Stimulated activated naive B cell treated with anti-CD40 and anti-IgM and Interleukin-4, amounts not matched to agents 10 μg/mL and 1 μg/mL and 100 μg/mL, for 72 hours (primary cell): ENCODE results near the gene OR4F15.
"Not testable (repeated sequence)": the region's sequence is repeated elsewhere in the genome, so short reads cannot be mapped to it uniquely, and the experiment has no call there.

Source experiments
- ATAC-seq, 2 donors: fragments of 150-1000 bp; cut with Tn5 transposase; replicated peaks; 2 replicates each; pipeline ENCODE4 v1.10.0; 2021; ENCODE audit warnings: moderate library complexity in 1 of 2
- DNase-seq: peaks from one replicate; pipeline ENCODE4 v3.0.0; 2021
- H3K27ac Mint-ChIP-seq: one replicate; pipeline ENCODE4 v1.8.0; 2022; ENCODE audit warnings: mild to moderate bottlenecking, mixed read lengths
- H3K27me3 Mint-ChIP-seq, 2 donors: one replicate each; pipeline ENCODE4 v1.8.0; 2022; ENCODE audit warnings: mixed read lengths in 2 of 2
- H3K36me3 Mint-ChIP-seq, 2 donors: one replicate each; pipeline ENCODE4 v1.8.0; 2022; ENCODE audit warnings: mixed read lengths in 2 of 2, mild to moderate bottlenecking in 1 of 2
- H3K4me1 Mint-ChIP-seq, 2 donors: one replicate each; pipeline ENCODE4 v1.8.0; 2022; ENCODE audit warnings: mixed read lengths in 2 of 2, mild to moderate bottlenecking in 1 of 2
- H3K4me3 Mint-ChIP-seq, 2 donors: one replicate each; pipeline ENCODE4 v1.8.0; 2022; ENCODE audit warnings: mild to moderate bottlenecking in 2 of 2, mixed read lengths in 2 of 2, moderate library complexity in 1 of 2
- H3K9me3 Mint-ChIP-seq, 2 donors: one replicate each; pipeline ENCODE4 v1.8.0; 2022; ENCODE audit warnings: mixed read lengths in 2 of 2, mild to moderate bottlenecking in 1 of 2

Gene OR4F15

DNA sequence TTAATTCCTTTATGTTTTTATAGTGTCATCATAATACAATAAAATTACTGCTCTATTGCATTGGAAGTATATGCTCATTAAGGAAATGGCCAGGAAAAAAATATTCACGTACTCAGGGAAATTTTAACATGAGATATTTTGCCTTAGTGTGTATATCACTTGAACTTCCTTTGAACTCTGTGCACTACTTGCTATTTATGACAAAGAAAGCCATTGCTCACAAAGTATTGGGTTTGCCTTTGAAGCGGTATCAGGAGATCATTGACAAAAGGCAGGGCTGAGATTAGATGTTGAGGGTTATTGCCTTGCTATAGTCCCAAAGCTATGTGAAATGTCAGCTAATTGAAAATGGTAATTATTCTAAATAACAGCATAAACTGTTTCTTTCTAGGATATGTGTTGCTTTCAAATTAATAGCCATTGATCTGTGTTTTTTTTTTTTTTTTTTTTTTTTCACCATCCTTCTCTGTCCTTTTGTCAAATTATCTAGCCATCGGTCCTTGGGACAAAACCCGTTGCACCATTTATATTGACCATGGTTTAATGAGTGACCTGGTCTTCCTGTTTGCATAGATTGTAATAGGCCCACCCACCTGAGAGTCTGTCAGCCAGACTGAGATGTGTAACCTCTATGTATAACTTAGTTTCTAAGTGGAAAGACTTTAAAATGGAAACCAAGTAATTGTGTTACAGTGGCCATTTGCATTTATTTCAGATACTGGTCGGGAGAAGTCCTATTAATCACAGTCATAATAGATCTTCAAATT, 23.3 kb upstream of the OR4F15 start:
- H3K27me3 Mint-ChIP-seq: peaks cover 4 to 12% of the 10 kb centered on the region in 2 donors
- H3K4me3 Mint-ChIP-seq, ATAC-seq, H3K9me3 Mint-ChIP-seq, H3K27ac Mint-ChIP-seq, H3K4me1 Mint-ChIP-seq, DNase-seq, H3K36me3 Mint-ChIP-seq: not testable (repeated sequence)

DNA sequence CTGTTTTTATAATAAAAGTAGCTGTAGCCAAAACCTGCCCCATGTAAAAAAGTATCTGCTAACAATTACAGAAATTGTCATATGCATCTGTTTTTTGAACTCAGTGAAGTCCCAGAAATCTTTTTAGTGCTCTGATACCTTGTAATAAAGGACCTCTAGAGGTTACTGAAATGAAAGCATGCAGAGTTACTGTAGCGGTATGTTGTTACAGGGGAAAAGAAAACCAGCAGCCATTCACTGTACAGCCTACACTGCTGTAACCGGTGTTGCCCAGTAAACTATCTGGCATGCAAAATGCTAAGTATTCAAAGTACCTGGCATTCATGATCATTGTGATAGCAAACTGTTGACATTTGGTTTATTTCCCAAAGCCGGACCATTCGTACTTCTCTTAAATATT, 21.3 kb upstream of the OR4F15 start:
- H3K4me3 Mint-ChIP-seq, H3K27me3 Mint-ChIP-seq, DNase-seq: not testable (repeated sequence)

DNA sequence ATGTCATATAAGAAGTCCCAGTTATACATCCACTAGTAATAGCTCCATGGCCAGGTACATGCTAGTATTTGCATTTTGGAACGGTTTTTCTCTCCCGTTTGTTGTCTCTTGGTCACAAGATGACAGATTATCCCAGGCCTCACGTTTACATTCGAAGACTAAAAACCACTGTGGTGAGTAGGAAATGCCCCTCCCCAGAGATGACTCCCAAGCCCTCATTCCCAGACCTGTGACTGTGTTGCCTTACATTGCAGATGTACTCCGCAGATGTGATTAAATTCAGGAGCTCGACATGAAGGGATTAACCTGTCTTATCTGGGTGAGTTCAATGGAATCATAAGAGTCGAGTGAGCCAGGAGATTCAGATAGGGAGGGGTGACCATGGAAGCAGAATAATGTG, 18.0 kb upstream of the OR4F15 start:
- ATAC-seq, H3K9me3 Mint-ChIP-seq, H3K27ac Mint-ChIP-seq, H3K4me3 Mint-ChIP-seq, DNase-seq, H3K36me3 Mint-ChIP-seq, H3K4me1 Mint-ChIP-seq: not testable (repeated sequence)
- peaks cover 14 to 32% of the 10 kb centered on the region in 2 donors for H3K27me3 Mint-ChIP-seq

More for the DNA sequence above, 21.3 kb upstream of the OR4F15 start:
- H3K27ac Mint-ChIP-seq, H3K9me3 Mint-ChIP-seq, ATAC-seq, H3K36me3 Mint-ChIP-seq, H3K4me1 Mint-ChIP-seq: not testable (repeated sequence)

DNA sequence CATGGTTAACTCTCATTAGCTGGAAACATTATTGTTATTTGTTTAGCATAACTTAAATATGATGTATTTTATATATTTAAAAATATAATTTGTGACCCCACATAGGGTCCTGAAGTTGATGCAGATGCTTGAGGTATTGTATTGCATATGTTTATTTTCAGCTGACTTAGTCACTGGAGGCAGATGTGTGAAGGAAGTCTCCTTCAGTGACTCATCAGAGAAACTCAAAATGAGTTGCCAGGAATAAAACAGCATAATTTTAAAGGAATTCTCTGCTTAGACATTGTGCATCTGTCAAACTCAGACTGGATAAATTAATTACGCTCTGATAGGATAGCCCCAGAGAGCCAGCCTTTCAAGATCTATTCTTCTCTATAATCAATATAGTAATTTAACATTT, 16.5 kb upstream of the OR4F15 start:
- DNase-seq (no peak), ATAC-seq (no peak)
- peaks cover 14 to 39% of the 10 kb centered on the region in 2 donors for H3K27me3 Mint-ChIP-seq
- H3K4me1 Mint-ChIP-seq: no peaks in the 10 kb centered on the region
- no peak overlapping the region for H3K27ac Mint-ChIP-seq
- H3K36me3 Mint-ChIP-seq: no peaks in the 10 kb centered on the region
- no peak overlapping the region for H3K4me3 Mint-ChIP-seq
- peaks cover 0 to 2% of the 10 kb centered on the region in 2 donors for H3K9me3 Mint-ChIP-seq

DNA sequence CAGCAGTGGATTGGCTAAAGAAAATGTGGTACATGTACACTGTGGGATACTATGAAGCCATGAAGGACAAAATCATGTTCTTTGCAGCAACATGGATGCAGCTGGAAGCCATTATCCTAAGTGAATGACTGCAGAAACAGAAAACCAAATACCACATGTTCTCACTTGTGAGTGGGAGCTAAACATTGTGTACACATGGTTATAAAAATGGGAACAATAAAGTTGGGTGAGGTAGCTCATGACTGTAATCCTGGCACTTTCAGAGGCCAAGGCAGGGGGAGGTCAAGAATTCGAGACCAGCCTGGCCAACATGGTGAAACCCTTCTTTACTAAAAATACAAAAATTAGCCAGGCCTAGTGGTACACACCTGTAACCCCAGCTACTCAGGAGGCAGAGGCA, 12.3 kb upstream of the OR4F15 start:
- H3K27me3 Mint-ChIP-seq: peaks cover 20 to 49% of the 10 kb centered on the region in 2 donors
- no peak overlapping the region for H3K4me3 Mint-ChIP-seq
- H3K27ac Mint-ChIP-seq: no peak overlapping the region
- DNase-seq (no peak), ATAC-seq (no peak)
- H3K36me3 Mint-ChIP-seq: no peaks in the 10 kb centered on the region
- H3K9me3 Mint-ChIP-seq: peaks cover 0 to 2% of the 10 kb centered on the region in 2 donors
- H3K4me1 Mint-ChIP-seq: no peaks in the 10 kb centered on the region

DNA sequence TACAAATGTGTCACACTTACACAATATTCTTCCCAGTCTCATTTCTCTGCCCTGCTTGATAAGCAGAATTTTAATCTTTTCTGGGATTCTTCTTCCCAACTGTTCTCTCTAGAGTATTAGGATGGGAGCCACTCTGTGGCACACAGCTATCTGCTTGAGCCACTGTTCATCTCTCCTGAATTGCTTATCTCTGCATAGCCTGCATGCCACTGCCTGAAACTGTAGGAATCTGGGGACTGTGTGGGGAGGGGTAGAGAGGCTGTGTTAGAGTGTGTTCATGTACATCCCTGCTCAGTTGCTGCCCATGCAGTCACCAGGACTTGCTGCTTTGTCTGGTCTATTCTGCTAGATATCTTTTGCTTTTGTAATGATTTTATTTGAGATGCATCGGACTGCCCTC, 11.0 kb upstream of the OR4F15 start:
- ATAC-seq: no peak
- H3K36me3 Mint-ChIP-seq: no peaks in the 10 kb centered on the region
- H3K27ac Mint-ChIP-seq: no peak overlapping the region
- DNase-seq: no peak
- H3K4me1 Mint-ChIP-seq: no peaks in the 10 kb centered on the region
- H3K9me3 Mint-ChIP-seq: peaks cover 0 to 2% of the 10 kb centered on the region in 2 donors
- H3K27me3 Mint-ChIP-seq: peaks cover 17 to 55% of the 10 kb centered on the region in 2 donors
- H3K4me3 Mint-ChIP-seq: no peak overlapping the region

DNA sequence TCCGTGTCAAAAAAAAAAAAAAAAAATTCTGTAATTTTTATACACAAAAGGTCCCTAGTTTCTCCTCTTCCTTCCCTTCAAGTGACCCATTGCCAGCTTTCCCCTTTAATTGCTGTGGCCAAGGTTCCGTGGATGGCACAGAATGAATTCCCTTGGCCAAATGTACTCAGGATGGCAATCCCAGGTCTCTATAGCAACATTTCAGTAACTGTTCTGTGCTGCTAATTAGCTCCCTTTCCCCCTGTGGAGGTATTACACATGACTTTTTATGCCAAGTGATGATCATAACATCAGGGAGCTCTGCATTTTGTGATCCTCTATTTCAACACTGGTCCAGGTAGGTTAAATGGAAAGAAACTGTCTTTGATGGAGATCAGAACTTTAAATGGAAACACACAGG, 8.8 kb upstream of the OR4F15 start, which contains the start of gene OR4F6:
TSS of gene OR4F6 (plus strand) at position 301 of the 400 bp plus-strand sequence. CDS start 2,211 bp downstream, outside the sequence.
- H3K27me3 Mint-ChIP-seq: peaks cover 16 to 41% of the 10 kb centered on the region in 2 donors
- no peak within 1 kb of the TSS for H3K4me3 Mint-ChIP-seq
- H3K27ac Mint-ChIP-seq: no peak within 1 kb of the TSS
- DNase-seq (no peak), ATAC-seq (no peak)
- no peaks in the 10 kb centered on the region for H3K36me3 Mint-ChIP-seq
- no peaks in the 10 kb centered on the region for H3K4me1 Mint-ChIP-seq
- no peaks in the 10 kb centered on the region for H3K9me3 Mint-ChIP-seq

DNA sequence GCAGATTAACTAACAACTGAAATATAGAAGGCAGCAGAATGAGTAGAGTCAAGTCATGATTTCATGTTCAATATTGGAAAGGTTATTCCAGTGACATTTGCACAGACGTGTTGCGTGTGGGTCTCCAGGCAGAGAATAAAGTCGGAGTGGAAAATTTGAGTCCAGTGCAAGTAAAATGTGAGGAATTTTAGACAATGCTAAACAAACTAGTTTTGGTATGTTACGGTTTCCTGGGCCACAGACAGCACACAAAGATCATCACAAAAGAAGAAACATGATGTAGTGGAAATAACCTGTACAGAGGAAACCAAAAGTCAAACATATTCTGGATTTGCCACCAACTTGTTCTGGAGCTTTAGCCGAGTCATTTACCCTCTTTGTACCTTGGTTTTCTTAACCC, 8.3 kb upstream of the OR4F15 start:
- Mint-ChIP-seq H3K27ac (no peak overlapping the region), H3K4me3 (no peak overlapping the region), H3K27me3 (peaks cover 16 to 36% of the 10 kb centered on the region in 2 donors), H3K36me3 (no peaks in the 10 kb centered on the region), H3K9me3 (no peaks in the 10 kb centered on the region), H3K4me1 (no peaks in the 10 kb centered on the region)
- DNase-seq (no peak), ATAC-seq (no peak)

DNA sequence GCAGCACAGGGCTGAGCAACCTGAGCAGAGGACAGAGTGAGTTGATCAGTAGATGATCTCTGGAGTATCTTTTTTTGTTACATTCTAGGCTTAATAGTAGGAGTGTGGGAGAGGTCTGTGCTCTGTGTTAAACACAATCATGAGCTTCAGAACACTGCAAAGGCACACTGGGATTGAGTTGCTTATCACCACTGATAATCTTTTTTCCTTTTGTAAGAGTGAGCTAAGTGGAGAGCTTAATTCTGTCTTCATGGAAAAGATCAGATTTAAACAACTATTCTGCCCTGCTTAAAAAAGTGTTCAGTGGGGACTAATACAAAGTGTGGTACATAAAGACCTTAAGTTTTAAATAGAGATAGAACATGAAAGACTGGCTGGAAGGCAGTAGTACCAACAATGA, 7.6 kb upstream of the OR4F15 start:
- DNase-seq (no peak), ATAC-seq (no peak)
- Mint-ChIP-seq H3K9me3 (no peaks in the 10 kb centered on the region), H3K4me3 (no peak overlapping the region), H3K27me3 (peaks cover 20 to 33% of the 10 kb centered on the region in 2 donors), H3K36me3 (no peaks in the 10 kb centered on the region), H3K4me1 (no peaks in the 10 kb centered on the region), H3K27ac (no peak overlapping the region)

DNA sequence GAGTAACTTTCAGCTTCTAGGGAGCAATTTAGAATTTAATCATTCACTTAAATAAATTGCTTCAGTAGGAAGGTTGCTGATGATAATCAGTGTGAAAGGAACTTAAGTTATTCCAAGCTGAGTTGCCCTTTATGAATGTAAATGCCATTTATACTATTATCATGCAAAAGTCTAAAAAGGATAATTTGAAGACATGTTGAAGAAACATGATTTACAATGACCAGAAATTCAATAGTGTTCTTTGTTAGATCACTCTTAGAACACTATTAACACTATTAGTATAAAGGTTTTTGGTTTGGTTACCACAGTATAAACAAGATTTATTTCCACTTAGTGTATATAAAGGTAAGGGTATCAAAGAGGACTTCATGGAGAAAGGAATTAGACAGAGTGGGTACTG, 7.1 kb upstream of the OR4F15 start:
- Mint-ChIP-seq H3K4me1 (no peaks in the 10 kb centered on the region), H3K4me3 (no peak overlapping the region), H3K9me3 (no peaks in the 10 kb centered on the region), H3K27me3 (peaks cover 26 to 28% of the 10 kb centered on the region in 2 donors), H3K27ac (no peak overlapping the region), H3K36me3 (no peaks in the 10 kb centered on the region)
- DNase-seq (no peak), ATAC-seq (no peak)

DNA sequence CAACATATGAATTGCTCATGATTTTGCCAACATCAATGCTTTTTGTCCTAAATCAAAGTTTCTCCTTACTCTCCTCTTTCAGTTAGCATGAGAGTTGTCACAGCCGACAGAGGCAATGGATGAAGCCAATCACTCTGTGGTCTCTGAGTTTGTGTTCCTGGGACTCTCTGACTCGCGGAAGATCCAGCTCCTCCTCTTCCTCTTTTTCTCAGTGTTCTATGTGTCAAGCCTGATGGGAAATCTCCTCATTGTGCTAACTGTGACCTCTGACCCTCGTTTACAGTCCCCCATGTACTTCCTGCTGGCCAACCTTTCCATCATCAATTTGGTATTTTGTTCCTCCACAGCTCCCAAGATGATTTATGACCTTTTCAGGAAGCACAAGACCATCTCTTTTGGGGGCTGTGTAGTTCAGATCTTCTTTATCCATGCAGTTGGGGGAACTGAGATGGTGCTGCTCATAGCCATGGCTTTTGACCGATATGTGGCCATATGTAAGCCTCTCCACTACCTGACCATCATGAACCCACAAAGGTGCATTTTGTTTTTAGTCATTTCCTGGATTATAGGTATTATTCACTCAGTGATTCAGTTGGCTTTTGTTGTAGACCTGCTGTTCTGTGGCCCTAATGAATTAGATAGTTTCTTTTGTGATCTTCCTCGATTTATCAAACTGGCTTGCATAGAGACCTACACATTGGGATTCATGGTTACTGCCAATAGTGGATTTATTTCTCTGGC, 6.2 kb upstream of the OR4F15 start:
- no peak overlapping the region for H3K27ac Mint-ChIP-seq

DNA sequence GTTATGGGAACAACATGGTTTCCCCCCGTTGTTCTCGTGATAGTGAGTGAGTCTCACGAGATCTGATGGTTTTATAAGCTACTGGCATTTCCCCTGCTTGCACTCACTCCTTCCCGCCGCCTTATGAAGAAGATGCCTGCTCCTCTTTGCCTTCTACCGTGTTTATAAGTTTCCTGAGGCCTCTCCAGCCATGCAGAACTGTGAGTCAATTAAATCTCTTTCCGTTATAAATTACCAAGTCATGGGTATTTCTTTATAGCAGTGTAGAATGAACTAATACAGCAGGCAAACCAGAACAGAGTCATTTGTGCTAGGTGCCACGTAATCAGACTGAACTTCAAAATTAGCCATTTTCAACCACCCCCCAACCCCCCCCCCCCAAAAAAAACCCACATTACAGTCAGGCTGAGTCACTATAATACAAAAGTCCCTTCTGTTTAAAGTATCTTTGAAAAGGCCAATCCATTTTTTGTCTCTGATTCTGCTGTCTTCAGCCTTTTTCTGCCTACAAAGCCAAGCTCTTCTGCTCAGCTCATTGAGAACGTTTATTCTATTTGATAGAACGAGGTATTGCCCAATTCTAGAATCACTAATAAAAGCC, 4.6 kb upstream of the OR4F15 start:
- H3K36me3 Mint-ChIP-seq: no peaks in the 10 kb centered on the region
- H3K27ac Mint-ChIP-seq: no peak overlapping the region
- H3K4me1 Mint-ChIP-seq: no peaks in the 10 kb centered on the region
- H3K27me3 Mint-ChIP-seq: peaks cover 21 to 41% of the 10 kb centered on the region in 2 donors
- ATAC-seq (no peak), DNase-seq (no peak)
- no peaks in the 10 kb centered on the region for H3K9me3 Mint-ChIP-seq
- no peak overlapping the region for H3K4me3 Mint-ChIP-seq

More for the DNA sequence above, 6.2 kb upstream of the OR4F15 start:
- Mint-ChIP-seq H3K36me3 (no peaks in the 10 kb centered on the region), H3K4me1 (no peaks in the 10 kb centered on the region), H3K27me3 (peaks cover 27 to 29% of the 10 kb centered on the region in 2 donors), H3K4me3 (no peak overlapping the region), H3K9me3 (no peaks in the 10 kb centered on the region)
- DNase-seq (no peak), ATAC-seq (no peak)

DNA sequence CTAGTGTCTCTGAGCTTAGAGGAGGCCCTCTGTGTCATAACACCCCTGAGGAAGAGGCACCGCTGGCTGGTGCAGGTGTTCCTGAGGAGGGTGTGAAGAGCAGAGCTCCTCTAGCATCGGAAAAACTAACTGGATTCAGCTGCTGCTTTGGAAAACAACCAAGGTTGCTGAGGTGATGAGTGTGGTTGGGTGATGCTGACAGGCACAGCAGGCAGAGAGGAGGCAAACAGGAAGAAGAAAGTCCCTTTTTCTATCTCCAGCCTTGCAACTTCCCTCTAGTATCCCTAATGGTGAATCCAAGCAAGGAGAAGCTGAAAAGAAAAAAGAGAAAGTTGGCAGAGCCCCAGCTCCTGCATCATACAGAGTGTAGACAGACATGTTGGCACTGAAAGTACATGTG, 3.8 kb upstream of the OR4F15 start:
- Mint-ChIP-seq H3K27me3 (peaks cover 20 to 46% of the 10 kb centered on the region in 2 donors), H3K36me3 (no peaks in the 10 kb centered on the region), H3K4me1 (no peaks in the 10 kb centered on the region), H3K9me3 (no peaks in the 10 kb centered on the region), H3K27ac (no peak overlapping the region), H3K4me3 (no peak overlapping the region)
- no peak for DNase-seq
- no peak for ATAC-seq

DNA sequence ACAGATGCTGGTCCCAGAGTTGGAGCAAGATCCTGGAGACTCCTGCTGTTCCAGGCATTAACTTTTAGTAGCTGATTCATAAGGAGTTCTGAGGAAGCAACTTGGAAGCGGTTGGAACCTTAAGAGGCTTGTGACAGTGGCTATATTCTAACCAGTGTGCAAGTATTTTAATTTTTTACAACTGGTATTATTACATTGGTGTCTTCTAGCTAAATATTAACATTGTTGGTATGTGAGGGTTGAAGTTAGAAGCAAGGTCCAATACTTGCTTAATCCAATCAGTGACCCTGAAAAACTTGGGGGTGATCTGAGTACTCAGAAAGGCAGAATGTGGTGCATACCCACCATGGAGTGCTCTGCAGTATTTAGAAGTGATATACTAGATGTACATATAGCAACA, 1.5 kb upstream of the OR4F15 start:
- H3K4me3 Mint-ChIP-seq: no peak overlapping the region
- no peaks in the 10 kb centered on the region for H3K4me1 Mint-ChIP-seq
- H3K27me3 Mint-ChIP-seq: peaks cover 17 to 45% of the 10 kb centered on the region in 2 donors
- DNase-seq (no peak), ATAC-seq (no peak)
- no peaks in the 10 kb centered on the region for H3K36me3 Mint-ChIP-seq
- no peaks in the 10 kb centered on the region for H3K9me3 Mint-ChIP-seq
- no peak overlapping the region for H3K27ac Mint-ChIP-seq
